OCI-LY3 (cell line): ENCODE results near the gene STK32B.

Experiments used
- CTCF ChIP-seq: fragments of 200-600, 300-600 bp; sonication (generic); IDR thresholded peaks from 2 replicates; pipeline ENCODE4 v1.5.1; 2014; ENCODE audit warnings: antibody characterized with exemption, low read length, low read depth
- EZH2phosphoT487 ChIP-seq: fragments of 200-600 bp; shearing (Covaris generic); IDR thresholded peaks from 2 replicates; pipeline ENCODE4 v1.6.1; 2018; ENCODE audit warnings: antibody characterized with exemption, mixed run types, low read depth

GRCh38 chr4:5366009-5366386 is 314.7 kb downstream of the STK32B start:
- TF ChIP-seq CTCF (no peak), EZH2phosphoT487 (no peak)
